Measurements from ENCODE around the gene ENKUR.

GRCh38 chr10:25015828-25016375 is at the start of gene ENKUR:
- no peak for TF ChIP-seq SUZ12 (IDR thresholded peaks at IDR 0.05; ENCODE audit: extremely low read depth, insufficient read depth, insufficient read length)
- no peak for TF ChIP-seq ZNF274 (IDR thresholded peaks at IDR 0.05; ENCODE audit: low read depth, low read length)
